PFSK-1 (cell line): ENCODE results near the gene MSLN.

Experiments used
- FOXP2 ChIP-seq: optimal IDR thresholded peaks from 2 replicates; pipeline ENCODE3; 2011; ENCODE audit warnings: borderline replicate concordance, control low read depth, inconsistent platforms; ENCODE audit not compliant: insufficient read depth; ENCODE audit errors: extremely low read length, extremely low read depth
- POLR2AphosphoS5 ChIP-seq: IDR thresholded peaks from 2 replicates; pipeline ENCODE4 v1.6.1; 2012; ENCODE audit warnings: low read depth, mild to moderate bottlenecking, control low read depth, low read length, moderate library complexity
- REST ChIP-seq, 2 experiments: IDR thresholded peaks; 2 replicates each; pipeline versions ENCODE4 v1.6.1 to v1.8.0; 2011 to 2012; ENCODE audit warnings: low read depth in 2 of 2, low read length in 2 of 2, control low read depth in 1 of 2, inconsistent platforms in 1 of 2, mild to moderate bottlenecking in 1 of 2, moderate library complexity in 1 of 2; ENCODE audit not compliant: insufficient read depth in 1 of 2
- SIN3A ChIP-seq: IDR thresholded peaks from 2 replicates; pipeline ENCODE4 v1.6.1; 2012; ENCODE audit warnings: mild to moderate bottlenecking, low read length, moderate library complexity, borderline replicate concordance; ENCODE audit not compliant: insufficient read depth
- TAF1 ChIP-seq: IDR thresholded peaks from 2 replicates; pipeline ENCODE4 v1.6.1; 2012; ENCODE audit warnings: low read length, control low read depth, borderline replicate concordance; ENCODE audit not compliant: insufficient read depth

- TF ChIP-seq REST (IDR thresholded peaks at IDR 0.05; ENCODE audit: insufficient read depth in 1 of 2, low read depth in 2 of 2, low read length in 2 of 2) (no peak), TAF1 (no peak), POLR2AphosphoS5 (no peak), SIN3A (no peak), FOXP2 (no peak)
Measured at GRCh38 chr16:797120-797420, 36.5 kb downstream of the MSLN start.
